ENCODE measurements around the gene SLC25A12.

- TF ChIP-seq POLR2A (IDR thresholded peaks at IDR 0.05): no peak
- no peak for TF ChIP-seq POLR2AphosphoS5 (IDR thresholded peaks at IDR 0.05)
- TF ChIP-seq CTCF (IDR thresholded peaks at IDR 0.05 in 8 of 11, conservative IDR thresholded peaks at IDR 0.05 in 3 of 11): peak in 3 of 11 experiments; percentile 12 to 23 (median 19)
Observed at GRCh38 chr2:171811245-171811628, 82.8 kb downstream of the SLC25A12 start.

Data from spleen (tissue), 7 donors.